Endothelial cell of umbilical vein (primary cell): ENCODE results near the gene DGKI.

Experiments
- EZH2 ChIP-seq: IDR thresholded peaks from 2 replicates; pipeline ENCODE4 v1.6.1; 2012; ENCODE audit warnings: borderline replicate concordance, low read depth, mild to moderate bottlenecking, moderate library complexity, low read length, inconsistent platforms; ENCODE audit not compliant: severe bottlenecking
- FOS ChIP-seq: IDR thresholded peaks from 2 replicates; pipeline ENCODE4 v1.6.1; 2011; ENCODE audit warnings: mild to moderate bottlenecking, low read length, moderate library complexity, borderline replicate concordance; ENCODE audit not compliant: insufficient read depth
- GATA2 ChIP-seq: IDR thresholded peaks from 2 replicates; pipeline ENCODE4 v1.7.0; 2011; ENCODE audit warnings: low read depth, mild to moderate bottlenecking, moderate library complexity, mixed read lengths, low read length; ENCODE audit not compliant: insufficient read length, insufficient read depth
- JUN ChIP-seq: IDR thresholded peaks from 2 replicates; pipeline ENCODE4 v1.6.1; 2011; ENCODE audit warnings: borderline replicate concordance, low read depth; ENCODE audit not compliant: insufficient read length, insufficient read depth
- POLR2A ChIP-seq: IDR thresholded peaks from 2 replicates; pipeline ENCODE4 v1.6.1; 2012; ENCODE audit warnings: low read depth, mild to moderate bottlenecking, control low read depth, low read length
- POLR2AphosphoS5 ChIP-seq: IDR thresholded peaks from 2 replicates; pipeline ENCODE4 v1.6.1; 2012; ENCODE audit warnings: low read depth, mild to moderate bottlenecking, control low read depth, low read length, moderate library complexity; ENCODE audit not compliant: insufficient read depth
- TF ChIP-seq, protein P1 (sequence below), 2 donors: IDR thresholded peaks; 1 replicate in 1 of 2; 2 replicates in 1 of 2; pipeline ENCODE4 v1.5.1; 2011; ENCODE audit warnings: low read length in 2 of 2, mild to moderate bottlenecking in 2 of 2, moderate library complexity in 2 of 2, control low read depth in 1 of 2, inconsistent platforms in 1 of 2, low read depth in 1 of 2; ENCODE audit not compliant: insufficient read depth in 1 of 2; ENCODE audit errors: extremely low read depth in 1 of 2
- TF ChIP-seq, protein P2 (sequence below): IDR thresholded peaks from 2 replicates; pipeline ENCODE4 v1.6.1; 2011; ENCODE audit not compliant: insufficient read depth, insufficient read length

DNA sequence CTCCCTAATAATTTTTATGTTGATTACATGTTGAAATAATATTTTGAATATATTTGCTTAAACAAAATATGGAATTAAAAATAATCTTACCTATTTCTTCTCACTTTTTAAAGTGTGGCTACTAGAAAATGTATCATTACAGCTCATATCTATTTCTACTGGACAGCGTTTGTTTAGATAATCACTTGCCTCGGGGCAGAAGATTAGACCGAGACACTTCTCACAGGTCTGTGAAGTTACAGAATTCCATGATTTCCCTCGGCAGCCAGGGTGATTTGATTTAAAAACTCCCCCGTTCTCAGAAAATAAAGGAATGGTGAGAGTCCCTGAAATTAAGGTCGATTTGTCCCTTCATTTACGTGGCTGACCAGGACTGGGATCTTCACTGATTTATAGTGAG lies 162.5 kb downstream of the DGKI start:
- TF ChIP-seq JUN (no peak), POLR2A (no peak), EZH2 (no peak), POLR2AphosphoS5 (no peak), GATA2 (no peak), FOS (no peak)
- TF ChIP-seq, protein P1, sequence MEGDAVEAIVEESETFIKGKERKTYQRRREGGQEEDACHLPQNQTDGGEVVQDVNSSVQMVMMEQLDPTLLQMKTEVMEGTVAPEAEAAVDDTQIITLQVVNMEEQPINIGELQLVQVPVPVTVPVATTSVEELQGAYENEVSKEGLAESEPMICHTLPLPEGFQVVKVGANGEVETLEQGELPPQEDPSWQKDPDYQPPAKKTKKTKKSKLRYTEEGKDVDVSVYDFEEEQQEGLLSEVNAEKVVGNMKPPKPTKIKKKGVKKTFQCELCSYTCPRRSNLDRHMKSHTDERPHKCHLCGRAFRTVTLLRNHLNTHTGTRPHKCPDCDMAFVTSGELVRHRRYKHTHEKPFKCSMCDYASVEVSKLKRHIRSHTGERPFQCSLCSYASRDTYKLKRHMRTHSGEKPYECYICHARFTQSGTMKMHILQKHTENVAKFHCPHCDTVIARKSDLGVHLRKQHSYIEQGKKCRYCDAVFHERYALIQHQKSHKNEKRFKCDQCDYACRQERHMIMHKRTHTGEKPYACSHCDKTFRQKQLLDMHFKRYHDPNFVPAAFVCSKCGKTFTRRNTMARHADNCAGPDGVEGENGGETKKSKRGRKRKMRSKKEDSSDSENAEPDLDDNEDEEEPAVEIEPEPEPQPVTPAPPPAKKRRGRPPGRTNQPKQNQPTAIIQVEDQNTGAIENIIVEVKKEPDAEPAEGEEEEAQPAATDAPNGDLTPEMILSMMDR (IDR thresholded peaks at IDR 0.05; ENCODE audit: extremely low read depth in 1 of 2, insufficient read depth in 1 of 2, low read depth in 1 of 2, low read length in 2 of 2), result no peak
- TF ChIP-seq, protein P2, sequence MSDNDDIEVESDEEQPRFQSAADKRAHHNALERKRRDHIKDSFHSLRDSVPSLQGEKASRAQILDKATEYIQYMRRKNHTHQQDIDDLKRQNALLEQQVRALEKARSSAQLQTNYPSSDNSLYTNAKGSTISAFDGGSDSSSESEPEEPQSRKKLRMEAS, result no peak
